ENCODE data around the gene ANKRD44. TPM values are rescaled to one million over a fixed set of nuclear protein-coding genes. Genes with fewer than 3 reads are reported as not detected.

Gene ANKRD44
- total RNA-seq, 1 donor from 2014 or later = 14.2 TPM

GRCh38 chr2:197165020-197165419 is 145.6 kb downstream of the ANKRD44 start:
- Mint-ChIP-seq H3K27me3 (peaks cover 8% of the 10 kb centered on the region), H3K27ac (peak overlapping the region; percentile 43), H3K36me3 (no peaks in the 10 kb centered on the region), H3K4me3 (peak overlapping the region; percentile 73), H3K4me1 (ENCODE audit: unreplicated experiment) (peaks cover 7% of the 10 kb centered on the region), H3K9me3 (no peaks in the 10 kb centered on the region)
- TF ChIP-seq CTCF (conservative IDR thresholded peaks at IDR 0.05) = no peak
- no peak for DNase-seq (ENCODE audit: extremely low spot score, unreplicated experiment)

- peak overlapping the region; percentile 73 for H3K4me3 Mint-ChIP-seq
- no peaks in the 10 kb centered on the region for H3K36me3 Mint-ChIP-seq
- peaks cover 7% of the 10 kb centered on the region for H3K4me1 Mint-ChIP-seq (ENCODE audit: unreplicated experiment)
- no peak for TF ChIP-seq CTCF (conservative IDR thresholded peaks at IDR 0.05)
- H3K9me3 Mint-ChIP-seq = no peaks in the 10 kb centered on the region
- no peak for DNase-seq (ENCODE audit: extremely low spot score, unreplicated experiment)
- H3K27ac Mint-ChIP-seq = peak overlapping the region; percentile 43
- H3K27me3 Mint-ChIP-seq = peaks cover 8% of the 10 kb centered on the region
These were observed 146.3 kb downstream of the ANKRD44 start for GRCh38 chr2:197164141-197164754.

- peaks cover 7% of the 10 kb centered on the region for H3K4me1 Mint-ChIP-seq (ENCODE audit: unreplicated experiment)
- H3K36me3 Mint-ChIP-seq = no peaks in the 10 kb centered on the region
- H3K9me3 Mint-ChIP-seq = no peaks in the 10 kb centered on the region
- peaks cover 8% of the 10 kb centered on the region for H3K27me3 Mint-ChIP-seq
- H3K4me3 Mint-ChIP-seq = no peak overlapping the region
- TF ChIP-seq CTCF (conservative IDR thresholded peaks at IDR 0.05) = no peak
- no peak overlapping the region for H3K27ac Mint-ChIP-seq
- no peak for DNase-seq (ENCODE audit: extremely low spot score, unreplicated experiment)
These were observed 146.9 kb downstream of the ANKRD44 start for GRCh38 chr2:197163712-197164140.

GRCh38 chr2:197161774-197162173 is 148.8 kb downstream of the ANKRD44 start:
- H3K4me3 Mint-ChIP-seq = no peak overlapping the region
- no peak for DNase-seq (ENCODE audit: extremely low spot score, unreplicated experiment)
- no peaks in the 10 kb centered on the region for H3K9me3 Mint-ChIP-seq
- H3K27me3 Mint-ChIP-seq = peaks cover 8% of the 10 kb centered on the region
- H3K4me1 Mint-ChIP-seq (ENCODE audit: unreplicated experiment) = peaks cover 14% of the 10 kb centered on the region
- no peaks in the 10 kb centered on the region for H3K36me3 Mint-ChIP-seq
- no peak overlapping the region for H3K27ac Mint-ChIP-seq
- TF ChIP-seq CTCF (conservative IDR thresholded peaks at IDR 0.05) = no peak

GRCh38 chr2:197159661-197160211 is 150.8 kb downstream of the ANKRD44 start:
- Mint-ChIP-seq H3K4me1 (ENCODE audit: unreplicated experiment) (peaks cover 8% of the 10 kb centered on the region), H3K27me3 (peaks cover 2% of the 10 kb centered on the region), H3K4me3 (no peak overlapping the region), H3K9me3 (no peaks in the 10 kb centered on the region), H3K36me3 (no peaks in the 10 kb centered on the region), H3K27ac (no peak overlapping the region)
- no peak for TF ChIP-seq CTCF (conservative IDR thresholded peaks at IDR 0.05)
- no peak for DNase-seq (ENCODE audit: extremely low spot score, unreplicated experiment)
